Measurements from ENCODE around the gene VSIG10. TPM values are rescaled to one million over a fixed set of nuclear protein-coding genes. Genes with fewer than 3 reads are reported as not detected.

The VSIG10 gene
- total and polyA plus RNA-seq, 7 donors, result 22.2 to 59.9 (median 28.5) TPM

DNA sequence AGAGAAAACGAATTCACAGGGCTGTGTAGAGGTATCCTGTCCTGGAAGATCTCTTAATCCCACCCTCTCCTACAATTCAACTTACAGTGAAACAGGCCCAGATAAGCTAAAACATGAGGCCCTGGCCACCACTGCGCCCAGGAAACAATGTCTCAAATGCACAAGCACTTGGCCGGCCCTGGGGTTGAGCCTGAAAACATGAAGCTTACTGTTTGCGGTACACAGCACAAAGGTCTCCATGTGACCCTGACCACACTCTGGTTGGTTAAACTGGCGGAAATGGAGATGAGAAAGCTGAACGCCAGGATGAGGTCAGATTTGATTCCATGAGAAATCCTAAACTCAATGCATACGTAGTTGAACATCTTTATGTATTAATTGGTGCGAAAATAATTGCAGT, 59.2 kb downstream of the VSIG10 start:
- DNase-seq, result no peak
- no peak overlapping the region for H3K4me3 ChIP-seq
- H3K27me3 ChIP-seq, result no peaks in the 10 kb centered on the region
- intact Hi-C loops (cut with DNase I), result no loop called here
- no peaks in the 10 kb centered on the region for H3K4me1 ChIP-seq
- H3K9me3 ChIP-seq, result no peaks in the 10 kb centered on the region
- TF ChIP-seq, protein P1, sequence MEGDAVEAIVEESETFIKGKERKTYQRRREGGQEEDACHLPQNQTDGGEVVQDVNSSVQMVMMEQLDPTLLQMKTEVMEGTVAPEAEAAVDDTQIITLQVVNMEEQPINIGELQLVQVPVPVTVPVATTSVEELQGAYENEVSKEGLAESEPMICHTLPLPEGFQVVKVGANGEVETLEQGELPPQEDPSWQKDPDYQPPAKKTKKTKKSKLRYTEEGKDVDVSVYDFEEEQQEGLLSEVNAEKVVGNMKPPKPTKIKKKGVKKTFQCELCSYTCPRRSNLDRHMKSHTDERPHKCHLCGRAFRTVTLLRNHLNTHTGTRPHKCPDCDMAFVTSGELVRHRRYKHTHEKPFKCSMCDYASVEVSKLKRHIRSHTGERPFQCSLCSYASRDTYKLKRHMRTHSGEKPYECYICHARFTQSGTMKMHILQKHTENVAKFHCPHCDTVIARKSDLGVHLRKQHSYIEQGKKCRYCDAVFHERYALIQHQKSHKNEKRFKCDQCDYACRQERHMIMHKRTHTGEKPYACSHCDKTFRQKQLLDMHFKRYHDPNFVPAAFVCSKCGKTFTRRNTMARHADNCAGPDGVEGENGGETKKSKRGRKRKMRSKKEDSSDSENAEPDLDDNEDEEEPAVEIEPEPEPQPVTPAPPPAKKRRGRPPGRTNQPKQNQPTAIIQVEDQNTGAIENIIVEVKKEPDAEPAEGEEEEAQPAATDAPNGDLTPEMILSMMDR (IDR thresholded peaks at IDR 0.05), result no peak
- TF ChIP-seq EP300 (IDR thresholded peaks at IDR 0.05) (no peak), POLR2A (IDR thresholded peaks at IDR 0.05) (no peak), POLR2AphosphoS5 (IDR thresholded peaks at IDR 0.05) (no peak)
- no peak overlapping the region for H3K27ac ChIP-seq
- peaks cover 15 to 80% (median 25%) of the 10 kb centered on the region in 4 donors for H3K36me3 ChIP-seq
- 95% methylated on average over 8 of the region's 8 CpGs for WGBS, 2 donors

DNA sequence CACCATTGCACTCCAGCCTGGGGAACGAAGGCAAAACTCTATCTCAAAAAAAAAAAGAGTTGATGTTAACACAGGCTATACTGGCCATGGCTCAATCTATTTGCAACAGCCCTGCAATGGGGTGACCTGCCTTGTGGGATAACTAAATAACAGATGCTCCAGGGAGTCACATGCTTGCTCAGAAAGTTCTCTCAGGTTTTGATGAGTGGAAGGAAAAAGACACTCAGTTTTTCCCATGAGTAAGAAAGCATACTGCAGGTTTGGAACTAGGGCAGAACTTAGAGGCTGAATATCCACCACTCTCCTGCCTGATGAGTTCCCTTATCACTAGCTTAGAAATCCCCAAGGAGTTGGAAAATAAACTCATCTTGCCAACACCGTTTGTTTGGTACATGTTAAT, 59.7 kb downstream of the VSIG10 start:
- 87 to 88% methylated on average over 2 of the region's 2 CpGs for whole genome bisulfite sequencing, 2 donors
- intact Hi-C loops (cut with DNase I), result no loop called here

DNA sequence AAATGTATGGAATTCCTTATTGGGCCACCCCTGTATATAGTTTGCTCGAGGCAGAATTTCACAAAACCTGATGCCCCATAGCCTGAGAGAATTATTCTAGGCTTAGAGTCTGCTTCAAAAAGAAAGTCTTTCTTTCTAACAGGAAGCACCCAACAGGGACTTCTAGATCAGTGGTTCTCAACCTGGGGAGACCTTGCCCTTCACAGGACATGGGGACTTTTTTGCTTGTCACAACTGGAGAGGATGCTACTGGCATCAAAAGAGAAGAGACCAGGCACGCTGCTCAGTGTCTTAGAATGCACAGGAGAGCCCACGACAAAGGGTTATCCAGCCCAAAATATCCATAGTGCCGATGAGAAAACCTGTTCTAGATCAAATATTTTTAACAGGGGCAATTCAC, 61.7 kb downstream of the VSIG10 start:
- Histone ChIP-seq H3K4me3 (no peak overlapping the region), H3K27me3 (no peaks in the 10 kb centered on the region), H3K27ac (no peak overlapping the region), H3K4me1 (no peaks in the 10 kb centered on the region), H3K36me3 (peaks cover 15 to 86% (median 36%) of the 10 kb centered on the region in 4 donors), H3K9me3 (no peaks in the 10 kb centered on the region)
- intact Hi-C loops (cut with DNase I), result no loop called here
- no peak for TF ChIP-seq EP300 (IDR thresholded peaks at IDR 0.05)
- TF ChIP-seq POLR2A (IDR thresholded peaks at IDR 0.05), result no peak
- TF ChIP-seq, protein P1 (IDR thresholded peaks at IDR 0.05), result no peak
- TF ChIP-seq POLR2AphosphoS5 (IDR thresholded peaks at IDR 0.05), result no peak
- WGBS, 2 donors, result 90 to 96% methylated on average over 4 of the region's 4 CpGs
- no peak for DNase-seq

More for the DNA sequence above, 59.7 kb downstream of the VSIG10 start:
- no peak for DNase-seq
- Histone ChIP-seq H3K36me3 (peaks cover 15 to 80% (median 28%) of the 10 kb centered on the region in 4 donors), H3K4me3 (no peak overlapping the region), H3K27me3 (no peaks in the 10 kb centered on the region), H3K9me3 (no peaks in the 10 kb centered on the region), H3K27ac (no peak overlapping the region), H3K4me1 (no peaks in the 10 kb centered on the region)
- no peak for TF ChIP-seq EP300 (IDR thresholded peaks at IDR 0.05)
- TF ChIP-seq, protein P1 (IDR thresholded peaks at IDR 0.05), result no peak
- no peak for TF ChIP-seq POLR2A (IDR thresholded peaks at IDR 0.05)
- TF ChIP-seq POLR2AphosphoS5 (IDR thresholded peaks at IDR 0.05), result no peak

DNA sequence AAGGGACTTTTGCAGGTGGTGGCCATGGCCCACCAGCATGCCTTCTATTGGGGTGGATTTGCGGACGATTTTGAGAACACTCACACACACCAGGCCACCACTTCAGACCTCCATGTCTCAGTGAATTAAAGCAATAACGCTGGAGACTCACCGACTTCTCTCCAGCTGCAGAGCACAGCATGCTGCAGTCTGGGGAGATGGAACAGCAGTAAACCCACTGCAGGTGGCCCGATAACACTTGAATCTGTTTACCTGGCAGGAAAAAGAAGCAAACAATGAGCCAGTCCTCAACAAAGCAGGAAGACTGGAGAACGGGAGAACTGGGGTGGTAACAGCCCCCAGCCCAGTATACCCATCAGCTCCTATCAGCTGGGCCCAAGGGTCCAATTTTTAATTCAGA, 65.7 kb downstream of the VSIG10 start:
- WGBS, 2 donors, result 83 to 85% methylated on average over 6 of the region's 6 CpGs
- DNase-seq, result no peak
- no peak for TF ChIP-seq EP300 (IDR thresholded peaks at IDR 0.05)
- no peak for TF ChIP-seq POLR2A (IDR thresholded peaks at IDR 0.05)
- no peak for TF ChIP-seq POLR2AphosphoS5 (IDR thresholded peaks at IDR 0.05)
- TF ChIP-seq, protein P1 (IDR thresholded peaks at IDR 0.05), result no peak
- Histone ChIP-seq H3K36me3 (peaks cover 19 to 99% (median 61%) of the 10 kb centered on the region in 4 donors), H3K4me1 (no peaks in the 10 kb centered on the region), H3K27ac (no peak overlapping the region), H3K4me3 (no peak overlapping the region), H3K27me3 (no peaks in the 10 kb centered on the region), H3K9me3 (no peaks in the 10 kb centered on the region)
- intact Hi-C loops (cut with DNase I), result loop anchor here (10.0 kb wide), 1 partner anchor 163 kb away; no protein-coding TSS in a partner anchor
